Activated naive CD4-positive, alpha-beta T cell treated with anti-CD3 and anti-CD28 coated beads, Interleukin-2, amount 50 U/mL, for 16 hours (primary cell): ENCODE results near the gene UGP2.
"Not testable (repeated sequence)": the region's sequence is repeated elsewhere in the genome, so short reads cannot be mapped to it uniquely, and the experiment has no call there.

Experiments used
- DNase-seq: peaks from one replicate; pipeline ENCODE4 v3.0.0-alpha.2; 2020

Gene UGP2

GRCh38 chr2:63840785-63841253, 877 bp upstream of the UGP2 start:
- DNase-seq, result peak; percentile 99

GRCh38 chr2:63842149-63843061, 709 bp downstream of the UGP2 start:
- no peak for DNase-seq

GRCh38 chr2:63843093-63843492, 1.4 kb downstream of the UGP2 start:
- DNase-seq, result no peak

- no peak for DNase-seq
These were observed 2.1 kb downstream of the UGP2 start for GRCh38 chr2:63843791-63844190.

GRCh38 chr2:63844616-63845015, 2.9 kb downstream of the UGP2 start:
- no peak for DNase-seq

GRCh38 chr2:63845866-63846265, 4.2 kb downstream of the UGP2 start:
- DNase-seq, result no peak

- DNase-seq, result no peak
These were observed 4.8 kb downstream of the UGP2 start for GRCh38 chr2:63846487-63846886.

- DNase-seq, result not testable (repeated sequence)
These were observed 5.9 kb downstream of the UGP2 start for GRCh38 chr2:63847571-63847970.

- no peak for DNase-seq
These were observed 7.9 kb downstream of the UGP2 start for GRCh38 chr2:63849381-63850203.

GRCh38 chr2:63850204-63850571, 8.5 kb downstream of the UGP2 start:
- DNase-seq, result no peak

- no peak for DNase-seq
These were observed 9.0 kb downstream of the UGP2 start for GRCh38 chr2:63850649-63851048.

GRCh38 chr2:63851691-63852311, 10.1 kb downstream of the UGP2 start:
- DNase-seq, result no peak

- no peak for DNase-seq
These were observed 12.0 kb downstream of the UGP2 start for GRCh38 chr2:63853527-63854310.

GRCh38 chr2:63855418-63856302, 14.0 kb downstream of the UGP2 start:
- no peak for DNase-seq

- peak; percentile 38 for DNase-seq
These were observed 14.6 kb downstream of the UGP2 start for GRCh38 chr2:63856303-63856603.

- DNase-seq, result no peak
These were observed 16.6 kb downstream of the UGP2 start for GRCh38 chr2:63858291-63858690.

GRCh38 chr2:63861220-63861822, 19.6 kb downstream of the UGP2 start:
- DNase-seq, result peak; percentile 61

- DNase-seq, result no peak
These were observed 21.1 kb downstream of the UGP2 start for GRCh38 chr2:63862806-63863205.

- DNase-seq, result no peak
These were observed 22.0 kb downstream of the UGP2 start for GRCh38 chr2:63863707-63864106.

GRCh38 chr2:63865159-63865799, 23.6 kb downstream of the UGP2 start:
- no peak for DNase-seq
